PC-3 (cell line): Measurements from ENCODE around the gene MTX1. TPM values are rescaled to one million over a fixed set of nuclear protein-coding genes. Genes with fewer than 3 reads are reported as not detected.

Experiments
- ATAC-seq: fragments of 200-7000 bp; cut with Tn5 transposase; 2 replicates; pipeline ENCODE4 v1.9.1; 2020; ENCODE audit warnings: mild to moderate bottlenecking, moderate library complexity
- BruUV-seq: library from RNA; stranded (reverse); fragments of 400-500 nt; replicated peaks from 2 replicates; lab custom pipeline; 2021; lab: Mats Ljungman, UMichigan
- CTCF ChIA-PET: fragments of 300-600 bp; sonication (Branson Sonifier 250); formaldehyde crosslinking; loops from one replicate; lab custom pipeline; 2022; ENCODE audit warnings: antibody characterized with exemption; lab: Charles Lee
- POLR2A ChIA-PET: fragments of 300-600 bp; sonication (Branson Sonifier 250); formaldehyde crosslinking; loops from one replicate; lab custom pipeline; 2022; ENCODE audit warnings: antibody characterized with exemption; ENCODE audit not compliant: unreplicated experiment; lab: Charles Lee
- DNase-seq: peaks from one replicate; pipeline ENCODE4 v3.0.0-alpha.2; 2015
- H2AFZ ChIP-seq: fragments of 300-600 bp; sonication (generic); 2 replicates; pipeline ENCODE4 v1.6.0; 2016; ENCODE audit warnings: antibody characterized with exemption, low read length
- H3F3A ChIP-seq: fragments of 300-600 bp; sonication (generic); one replicate; pipeline ENCODE4 v1.6.0; 2017; ENCODE audit warnings: antibody characterized with exemption, low read length, control low read depth, mild to moderate bottlenecking; ENCODE audit not compliant: unreplicated experiment
- H3K27ac ChIP-seq: fragments of 300-600 bp; sonication (generic); 2 replicates; pipeline ENCODE4 v1.5.1; 2016; ENCODE audit warnings: mild to moderate bottlenecking, low read length
- H3K27me3 ChIP-seq: fragments of 300-600 bp; sonication (generic); 2 replicates; pipeline ENCODE4 v1.6.1; 2016; ENCODE audit warnings: low read length, mixed read lengths
- H3K36me3 ChIP-seq: fragments of 300-600 bp; sonication (generic); 2 replicates; pipeline ENCODE4 v1.6.1; 2016; ENCODE audit warnings: low read depth, mixed run types, low read length, mixed read lengths
- H3K4me1 ChIP-seq: fragments of 300-600 bp; sonication (generic); 2 replicates; pipeline ENCODE4 v1.5.1; 2016; ENCODE audit warnings: low read length; ENCODE audit not compliant: insufficient read depth
- H3K4me2 ChIP-seq: fragments of 300-600 bp; sonication (generic); 2 replicates; pipeline ENCODE4 v1.6.0; 2016; ENCODE audit warnings: low read length
- H3K4me3 ChIP-seq: fragments of 300-600 bp; sonication (generic); 2 replicates; pipeline ENCODE4 v1.5.1; 2016; ENCODE audit warnings: mild to moderate bottlenecking, low read length, mixed read lengths
- H3K79me2 ChIP-seq: fragments of 300-600 bp; sonication (generic); 2 replicates; pipeline ENCODE4 v1.6.1; 2017; ENCODE audit warnings: low read length, mixed read lengths
- H3K9ac ChIP-seq: fragments of 300-600 bp; sonication (generic); 2 replicates; pipeline ENCODE4 v1.6.0; 2016; ENCODE audit warnings: mild to moderate bottlenecking, low read length
- H3K9me2 ChIP-seq: fragments of 300-600 bp; sonication (generic); replicated peaks from 2 replicates; pipeline ENCODE4 v1.6.1; 2016; ENCODE audit warnings: mixed run types, low read length, mixed read lengths
- H3K9me3 ChIP-seq: fragments of 300-600 bp; sonication (generic); 2 replicates; pipeline ENCODE4 v1.6.1; 2016; ENCODE audit warnings: low read length, mixed read lengths
- H4K20me1 ChIP-seq: fragments of 300-600 bp; sonication (generic); 2 replicates; pipeline ENCODE4 v1.6.1; 2016; ENCODE audit warnings: low read length, mixed read lengths
- CTCF ChIP-seq: fragments of 300-600 bp; sonication (generic); conservative IDR thresholded peaks from 2 replicates; pipeline ENCODE4 v1.5.1; 2017; ENCODE audit warnings: antibody characterized with exemption, low read depth, mild to moderate bottlenecking, low read length
- EZH2 ChIP-seq: fragments of 300-600 bp; sonication (generic); IDR thresholded peaks from one replicate; pipeline ENCODE4 v1.6.1; 2017; ENCODE audit warnings: antibody characterized with exemption, mild to moderate bottlenecking, low read length; ENCODE audit not compliant: unreplicated experiment
- EZH2phosphoT487 ChIP-seq: fragments of 300-600 bp; sonication (generic); IDR thresholded peaks from 2 replicates; pipeline ENCODE4 v1.6.1; 2018; ENCODE audit warnings: mild to moderate bottlenecking, antibody characterized with exemption, low read length, borderline replicate concordance
- intact Hi-C: fragments of 100-400 bp; cut with micrococcal nuclease; formaldehyde crosslinking; loops from 2 replicates; pipeline ENCODE4 v1.9.0; 2023
- total RNA-seq: library from RNA; depleted of rRNA; stranded (reverse); fragments of >200 nt; gene quantifications from 2 replicates; pipeline ENCODE4 v1.2.3, GENCODE V29; 2014

MTX1 gene
- total RNA-seq, 1 experiment from 2014 or later, result 152 TPM

DNA sequence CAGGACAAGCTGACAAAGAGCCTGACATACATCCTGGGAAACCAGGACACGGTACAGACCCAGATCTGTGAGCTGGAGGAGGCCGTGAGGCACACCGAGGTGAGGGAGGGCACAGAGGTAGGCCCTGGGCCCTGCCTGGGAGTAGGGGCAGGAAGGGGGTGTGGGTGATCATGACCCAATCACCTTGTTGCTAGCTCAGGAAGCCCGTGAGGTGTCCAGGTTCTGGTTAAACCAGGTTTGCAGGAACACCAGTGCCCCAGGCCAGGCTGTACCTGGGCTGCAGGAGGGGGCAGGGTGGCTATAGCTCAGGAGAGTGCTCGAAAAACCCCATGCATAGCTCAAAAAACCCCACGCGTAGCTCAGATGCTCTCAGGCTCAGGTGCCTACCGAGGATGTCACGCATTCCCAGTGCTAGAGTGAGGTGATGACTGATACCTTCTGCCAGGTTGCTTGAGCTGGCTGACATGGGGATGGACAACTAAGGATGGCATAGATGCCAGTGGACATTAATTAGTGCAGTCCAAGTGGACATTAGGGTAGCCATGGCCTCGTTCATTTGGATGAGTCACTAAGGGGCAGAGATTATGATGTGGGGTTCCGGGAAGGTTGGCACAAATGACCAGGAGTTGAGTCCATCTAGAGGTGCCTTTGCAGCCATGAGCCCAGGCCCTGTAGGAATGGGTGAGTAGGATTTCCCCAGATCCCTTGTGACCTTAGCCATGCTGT, 31.1 kb upstream of the MTX1 start:
- H3K9me3 ChIP-seq, result no peaks in the 10 kb centered on the region
- H3F3A ChIP-seq, result peaks cover 4% of the 10 kb centered on the region
- ChIA-PET POLR2A (no interaction called here), CTCF (interaction anchor here (0.8 kb wide), 1 partner anchor 16 kb away, joined by 4 read pairs; no protein-coding TSS in a partner anchor)
- peak overlapping the region; percentile 39 for H3K4me2 ChIP-seq
- TF ChIP-seq EZH2phosphoT487 (no peak), CTCF (no peak), EZH2 (no peak)
- no peak overlapping the region for H3K4me3 ChIP-seq
- H3K27me3 ChIP-seq, result no peaks in the 10 kb centered on the region
- H3K9ac ChIP-seq, result 0 out of 2 replicates have a peak overlapping the region, but pooled peaks have one; percentile 18
- H3K9me2 ChIP-seq, result no peaks in the 10 kb centered on the region
- intact Hi-C loops, result loop anchor here (2.0 to 5.0 kb wide), 2 partner anchors 15 to 415 kb away; no protein-coding TSS in a partner anchor
- peaks cover 7% of the 10 kb centered on the region for H3K79me2 ChIP-seq
- no peak overlapping the region for H2AFZ ChIP-seq
- BruUV-seq, result no TSS peak
- peak; percentile 66 for DNase-seq
- no peak for ATAC-seq
- peak overlapping the region; percentile 43 for H3K27ac ChIP-seq
- H3K36me3 ChIP-seq, result no peaks in the 10 kb centered on the region; the same call in 1 of the 2 replicates
- no peaks in the 10 kb centered on the region for H4K20me1 ChIP-seq
- H3K4me1 ChIP-seq, result peaks cover 22% of the 10 kb centered on the region

- Histone ChIP-seq H3F3A (peaks cover 4% of the 10 kb centered on the region), H3K9ac (no peak overlapping the region), H3K79me2 (peaks cover 2% of the 10 kb centered on the region), H2AFZ (no peak overlapping the region), H3K4me1 (peaks cover 22% of the 10 kb centered on the region), H3K9me3 (no peaks in the 10 kb centered on the region), H4K20me1 (no peaks in the 10 kb centered on the region), H3K27ac (no peak overlapping the region), H3K9me2 (no peaks in the 10 kb centered on the region), H3K27me3 (no peaks in the 10 kb centered on the region), H3K4me2 (no peak overlapping the region), H3K4me3 (no peak overlapping the region), H3K36me3 (no peaks in the 10 kb centered on the region; the same call in 1 of the 2 replicates)
- POLR2A ChIA-PET, result no interaction called here
- DNase-seq (no peak), ATAC-seq (no peak)
- TF ChIP-seq CTCF (no peak), EZH2phosphoT487 (no peak), EZH2 (no peak)
- intact Hi-C loops, result loop anchor here (2.0 to 5.0 kb wide), 2 partner anchors 15 to 414 kb away; no protein-coding TSS in a partner anchor
- BruUV-seq, result no TSS peak
- CTCF ChIA-PET, result interaction anchor here (0.8 kb wide), 1 partner anchor 16 kb away, joined by 4 read pairs; no protein-coding TSS in a partner anchor
These were observed 30.6 kb upstream of the MTX1 start for GRCh38 chr1:155177918-155178281.
